GM12801 (cell line): Measurements from ENCODE around the gene ESRRB.

Experiments
- CTCF ChIP-seq: IDR thresholded peaks from one replicate; pipeline ENCODE4 v1.5.1; 2011; ENCODE audit warnings: control low read depth; ENCODE audit not compliant: insufficient read length; ENCODE audit errors: extremely low read depth

ESRRB gene

GRCh38 chr14:76550534-76550933 is 174.6 kb downstream of the ESRRB start:
- TF ChIP-seq CTCF = no peak

- no peak for TF ChIP-seq CTCF
Observed at GRCh38 chr14:76551116-76551515, 175.2 kb downstream of the ESRRB start.
